Erythroblast (primary cell): ENCODE measurements around the gene FDX2.

ENCODE experiments used
- GATA1 ChIP-seq: IDR thresholded peaks from 2 replicates; pipeline ENCODE4 v1.6.1; 2011; ENCODE audit warnings: low read depth, mild to moderate bottlenecking, control low read depth, low read length, moderate library complexity
- POLR2A ChIP-seq: IDR thresholded peaks from 2 replicates; pipeline ENCODE4 v1.6.1; 2011; ENCODE audit warnings: mild to moderate bottlenecking, low read length

- TF ChIP-seq POLR2A: peak; percentile 52
- no peak for TF ChIP-seq GATA1
Measured at GRCh38 chr19:10289167-10289835, 26.5 kb downstream of the FDX2 start.
